ENCODE data around the gene SSX2IP.
A peak's percentile ranks its signal among the peaks of the same experiment; 100 is the strongest.

Gene SSX2IP

GRCh38 chr1:84708031-84708430 lies 17.8 kb upstream of the SSX2IP start:
- no peak for DNase-seq

GRCh38 chr1:84705513-84705912 lies 15.3 kb upstream of the SSX2IP start:
- DNase-seq: no peak

GRCh38 chr1:84704872-84705417 lies 14.7 kb upstream of the SSX2IP start:
- no peak for DNase-seq

GRCh38 chr1:84703431-84703830 lies 13.2 kb upstream of the SSX2IP start:
- no peak for DNase-seq

- no peak for DNase-seq
Observed at GRCh38 chr1:84702143-84702542, 11.9 kb upstream of the SSX2IP start.

GRCh38 chr1:84701376-84701775 lies 11.1 kb upstream of the SSX2IP start:
- peak; percentile 20 for DNase-seq

GRCh38 chr1:84700070-84700469 lies 9.8 kb upstream of the SSX2IP start:
- DNase-seq: no peak

GRCh38 chr1:84698151-84699110 lies 8.2 kb upstream of the SSX2IP start:
- DNase-seq: peak; percentile 93

- DNase-seq: no peak
Observed at GRCh38 chr1:84693785-84694184, 3.5 kb upstream of the SSX2IP start.

- no peak for DNase-seq
Observed at GRCh38 chr1:84693005-84693404, 2.7 kb upstream of the SSX2IP start.

GRCh38 chr1:84692391-84692790 lies 2.1 kb upstream of the SSX2IP start:
- no peak for DNase-seq

GRCh38 chr1:84691122-84691783 lies 992 bp upstream of the SSX2IP start:
- no peak for DNase-seq

- DNase-seq: peak; percentile 40
Observed at GRCh38 chr1:84689514-84690396, 506 bp downstream of the SSX2IP start.

GRCh38 chr1:84688463-84689061 lies 1.7 kb downstream of the SSX2IP start:
- DNase-seq: no peak

- DNase-seq: peak; percentile 18
Observed at GRCh38 chr1:84687714-84688462, 2.4 kb downstream of the SSX2IP start.

GRCh38 chr1:84686223-84686622 lies 4.0 kb downstream of the SSX2IP start:
- no peak for DNase-seq

- no peak for DNase-seq
Observed at GRCh38 chr1:84683508-84683907, 6.8 kb downstream of the SSX2IP start.

GRCh38 chr1:84682047-84682446 lies 8.2 kb downstream of the SSX2IP start:
- no peak for DNase-seq

GRCh38 chr1:84677415-84678099 lies 12.7 kb downstream of the SSX2IP start:
- no peak for DNase-seq

GRCh38 chr1:84675631-84676030 lies 14.6 kb downstream of the SSX2IP start:
- no peak for DNase-seq

GRCh38 chr1:84675106-84675505 lies 15.2 kb downstream of the SSX2IP start:
- no peak for DNase-seq

Data from fibroblast of upper back skin (primary cell).